Stimulated activated CD4-positive, alpha-beta T cell treated with anti-CD3 and anti-CD28 coated beads, Interleukin-4, amount 100 ng/mL, for 1 hour (primary cell): ENCODE measurements around the gene SOWAHC.
"Not testable (repeated sequence)": the region's sequence is repeated elsewhere in the genome, so short reads cannot be mapped to it uniquely, and the experiment has no call there.

Source experiments
- DNase-seq: peaks from one replicate; pipeline ENCODE4 v3.0.0-alpha.2; 2020

SOWAHC gene

GRCh38 chr2:109613922-109614714, at the start of gene SOWAHC, which contains the start of gene SEPTIN10:
Gene SOWAHC (plus strand): TSS chr2:109614364. CDS start chr2:109614490, 126 bp downstream.
Gene SEPTIN10 (minus strand): TSS chr2:109613966. CDS start chr2:109613827, 139 bp downstream.
- DNase-seq = peak; percentile 77

GRCh38 chr2:109575373-109575772, 38.8 kb upstream of the SOWAHC start:
- no peak for DNase-seq

GRCh38 chr2:109577630-109578029, 36.5 kb upstream of the SOWAHC start:
- not testable (repeated sequence) for DNase-seq

- DNase-seq = no peak
Measured at GRCh38 chr2:109582928-109583895, 31.0 kb upstream of the SOWAHC start.

- no peak for DNase-seq
Measured at GRCh38 chr2:109586687-109587086, 27.5 kb upstream of the SOWAHC start.

GRCh38 chr2:109591206-109591605, 23.0 kb upstream of the SOWAHC start:
- DNase-seq = no peak

- DNase-seq = no peak
Measured at GRCh38 chr2:109592905-109593304, 21.3 kb upstream of the SOWAHC start.

- no peak for DNase-seq
Measured at GRCh38 chr2:109594246-109594885, 19.8 kb upstream of the SOWAHC start.

GRCh38 chr2:109595644-109596043, 18.5 kb upstream of the SOWAHC start:
- no peak for DNase-seq

- no peak for DNase-seq
Measured at GRCh38 chr2:109597283-109597682, 16.9 kb upstream of the SOWAHC start.

- no peak for DNase-seq
Measured at GRCh38 chr2:109601783-109602182, 12.4 kb upstream of the SOWAHC start.

- DNase-seq = no peak
Measured at GRCh38 chr2:109602617-109603188, 11.5 kb upstream of the SOWAHC start.

- no peak for DNase-seq
Measured at GRCh38 chr2:109604597-109604996, 9.6 kb upstream of the SOWAHC start.

GRCh38 chr2:109607766-109608165, 6.4 kb upstream of the SOWAHC start:
- DNase-seq = no peak

- DNase-seq = no peak
Measured at GRCh38 chr2:109609352-109610024, 4.7 kb upstream of the SOWAHC start.

GRCh38 chr2:109611467-109612095, 2.6 kb upstream of the SOWAHC start:
- DNase-seq = no peak

- peak; percentile 2 for DNase-seq
Measured at GRCh38 chr2:109613081-109613921, 863 bp upstream of the SOWAHC start.

- peak; percentile 6 for DNase-seq
Measured at GRCh38 chr2:109614715-109615636, 812 bp downstream of the SOWAHC start.

- no peak for DNase-seq
Measured at GRCh38 chr2:109615637-109616144, 1.5 kb downstream of the SOWAHC start.
